ENCODE results near the gene POLN.

The POLN gene

GRCh38 chr4:2288051-2288541 is 46.2 kb upstream of the POLN start:
- H3K4me3 ChIP-seq (ENCODE audit: low read depth, low read length): no peak overlapping the region
- POLR2A ChIA-PET: interaction anchor here (1.2 kb wide), 1 partner anchor 26 kb away, joined by 3 read pairs; the partner anchor contains the start of gene MXD4
- no peak for TF ChIP-seq CTCF (IDR thresholded peaks at IDR 0.05; ENCODE audit: insufficient read depth, low read length, missing control alignments)
- CTCF ChIA-PET: no interaction called here
- no peak for DNase-seq (ENCODE audit: low read depth, low spot score)

- no peak for TF ChIP-seq CTCF (IDR thresholded peaks at IDR 0.05; ENCODE audit: insufficient read depth, low read length, missing control alignments)
- DNase-seq (ENCODE audit: low read depth, low spot score): no peak
- H3K4me3 ChIP-seq (ENCODE audit: low read depth, low read length): no peak overlapping the region
- CTCF ChIA-PET: no interaction called here
- POLR2A ChIA-PET: no interaction called here
Measured at GRCh38 chr4:2287594-2287915, 45.6 kb upstream of the POLN start.

- no peak for TF ChIP-seq CTCF (IDR thresholded peaks at IDR 0.05; ENCODE audit: insufficient read depth, low read length, missing control alignments)
- ChIA-PET CTCF (no interaction called here), POLR2A (no interaction called here)
- DNase-seq (ENCODE audit: low read depth, low spot score): no peak
- no peak overlapping the region for H3K4me3 ChIP-seq (ENCODE audit: low read depth, low read length)
Measured at GRCh38 chr4:2286904-2287593, 45.1 kb upstream of the POLN start.

GRCh38 chr4:2285613-2286381 is 43.9 kb upstream of the POLN start:
- CTCF ChIA-PET: no interaction called here
- POLR2A ChIA-PET: no interaction called here
- TF ChIP-seq CTCF (IDR thresholded peaks at IDR 0.05; ENCODE audit: insufficient read depth, low read length, missing control alignments): no peak
- no peak overlapping the region for H3K4me3 ChIP-seq (ENCODE audit: low read depth, low read length)
- no peak for DNase-seq (ENCODE audit: low read depth, low spot score)

DNA sequence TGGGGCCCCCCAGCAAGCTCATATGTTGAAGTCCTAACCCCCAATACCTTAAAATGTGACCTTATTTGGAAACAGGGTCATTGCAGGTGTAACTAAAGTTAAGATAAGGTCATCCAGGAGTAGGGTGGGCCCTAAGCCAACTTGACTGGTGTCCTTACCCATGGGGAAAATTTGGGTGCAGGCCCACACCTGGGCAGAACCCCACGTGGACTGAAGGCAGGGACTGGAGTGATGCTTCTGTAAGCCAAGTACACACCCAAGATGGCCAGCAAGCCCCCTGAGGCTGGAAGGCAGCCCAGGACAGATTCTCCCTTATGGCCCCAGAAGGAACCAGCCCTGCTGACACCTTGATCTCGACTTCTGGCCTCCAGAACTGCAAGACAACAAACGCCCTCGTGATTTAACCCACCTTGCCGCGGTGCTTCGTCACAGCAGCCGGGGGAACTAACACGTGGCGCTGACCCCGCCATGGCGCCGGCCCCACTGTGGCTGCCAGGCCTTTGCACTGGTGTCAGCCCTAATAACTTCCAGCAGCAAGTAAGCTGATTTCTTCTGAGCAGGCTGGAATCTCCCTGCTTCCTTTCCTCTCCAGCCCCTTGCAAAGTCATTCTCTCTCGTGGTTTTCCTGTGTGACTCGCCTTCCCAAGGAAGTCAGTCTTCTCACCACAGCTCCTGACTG is 43.2 kb upstream of the POLN start:
- DNase-seq (ENCODE audit: low read depth, low spot score): no peak
- CTCF ChIA-PET: interaction anchor here (1.5 kb wide), 1 partner anchor 130 kb away, joined by 3 read pairs; no protein-coding TSS in a partner anchor
- POLR2A ChIA-PET: no interaction called here
- no peak overlapping the region for H3K4me3 ChIP-seq (ENCODE audit: low read depth, low read length)
- no peak for TF ChIP-seq CTCF (IDR thresholded peaks at IDR 0.05; ENCODE audit: insufficient read depth, low read length, missing control alignments)

Data from AG04449 (cell line).